HepG2 (cell line): ENCODE results near the gene FLYWCH1. TPM values are rescaled to one million over a fixed set of nuclear protein-coding genes. Genes with fewer than 3 reads are reported as not detected.

Experiments
- AKNA ChIP-seq: sonication (generic); formaldehyde crosslinking; IDR thresholded peaks from 2 replicates; pipeline ENCODE4 v1.4.0; 2020; ENCODE audit warnings: missing genetic modification reagents, borderline replicate concordance
- CCAR2 ChIP-seq: fragments of 200-400 bp; formaldehyde crosslinking; optimal IDR thresholded peaks from 2 replicates; pipeline ENCODE3; 2018; ENCODE audit warnings: low read depth, mild to moderate bottlenecking, low read length, moderate library complexity
- CEBPB ChIP-seq: IDR thresholded peaks from 2 replicates; pipeline ENCODE4 v1.6.1; 2011; ENCODE audit warnings: low read depth, low read length, improper control_type of control experiment, borderline replicate concordance
- IKZF1 ChIP-seq: fragments of 450-650 bp; IDR thresholded peaks from 2 replicates; pipeline ENCODE4 v1.7.1; 2016
- POLR2AphosphoS2 ChIP-seq: IDR thresholded peaks from 2 replicates; pipeline ENCODE4 v1.6.1; 2011; ENCODE audit warnings: low read depth, low read length, improper control_type of control experiment
- SMC3 ChIP-seq: IDR thresholded peaks from 2 replicates; pipeline ENCODE4 v1.6.1; 2011; ENCODE audit warnings: low read length, improper control_type of control experiment
- TRIM24 ChIP-seq: sonication (generic); formaldehyde crosslinking; IDR thresholded peaks from 2 replicates; pipeline ENCODE4 v1.8.0; 2022; ENCODE audit warnings: mild to moderate bottlenecking, missing genetic modification reagents
- ZFP62 ChIP-seq: sonication (generic); formaldehyde crosslinking; IDR thresholded peaks from 2 replicates; pipeline ENCODE4 v1.4.0; 2020; ENCODE audit warnings: missing genetic modification reagents
- ZNF10 ChIP-seq: sonication (generic); formaldehyde crosslinking; IDR thresholded peaks from 2 replicates; pipeline ENCODE4 v1.4.0; 2020; ENCODE audit warnings: mild to moderate bottlenecking, low read depth, missing genetic modification reagents, borderline replicate concordance
- ZNF343 ChIP-seq: sonication (generic); formaldehyde crosslinking; IDR thresholded peaks from 2 replicates; pipeline ENCODE4 v1.4.0; 2020; ENCODE audit warnings: mild to moderate bottlenecking, missing genetic modification reagents
- ZNF414 ChIP-seq: sonication (generic); formaldehyde crosslinking; IDR thresholded peaks from 2 replicates; pipeline ENCODE4 v1.5.0; 2020; ENCODE audit warnings: missing genetic modification reagents
- ZNF564 ChIP-seq: sonication (generic); formaldehyde crosslinking; IDR thresholded peaks from 2 replicates; pipeline ENCODE4 v1.8.1; 2023; ENCODE audit warnings: mild to moderate bottlenecking, missing genetic modification reagents
- ZNF713 ChIP-seq: sonication (generic); formaldehyde crosslinking; IDR thresholded peaks from 2 replicates; pipeline ENCODE4 v1.4.0; 2020; ENCODE audit warnings: mild to moderate bottlenecking, missing genetic modification reagents
- ZNF724P ChIP-seq: sonication (generic); formaldehyde crosslinking; IDR thresholded peaks from 2 replicates; pipeline ENCODE4 v1.8.0; 2022; ENCODE audit warnings: missing genetic modification reagents, borderline replicate concordance
- ZNF772 ChIP-seq: sonication (generic); formaldehyde crosslinking; IDR thresholded peaks from 2 replicates; pipeline ENCODE4 v1.5.0; 2020; ENCODE audit warnings: mild to moderate bottlenecking, missing genetic modification reagents
- polyA plus RNA-seq, 8 experiments: library from polyadenylated mRNA; depleted of rRNA in 3 of 8; stranded (reverse) in 7 of 8; unstranded in 1 of 8; fragments of >200 nt; fragmentation: Illumina TruSeq in 4 of 8; extraction: Trizol in 4 of 8; gene quantifications; 2 replicates each; pipeline versions ENCODE4 v1.2.1 to v1.2.3, GENCODE V29; 2011 to 2016; ENCODE audit warnings: low read depth in 4 of 8, missing spikeins in 1 of 8, mixed read lengths in 1 of 8; ENCODE audit not compliant: insufficient read depth in 1 of 8
- total RNA-seq, 5 experiments: library from RNA; depleted of rRNA; stranded (reverse); fragments of >200 nt; fragmentation: Illumina TruSeq; extraction: Trizol; gene quantifications; 2 replicates each; pipeline ENCODE4 v1.2.3, GENCODE V29; 2016; ENCODE audit warnings: low read depth in 1 of 5
- TF ChIP-seq, protein P1 (sequence below): IDR thresholded peaks from 2 replicates; pipeline ENCODE4 v1.4.0; 2020; ENCODE audit warnings: mild to moderate bottlenecking, missing genetic modification reagents
- TF ChIP-seq, protein P2 (sequence below): IDR thresholded peaks from 2 replicates; pipeline ENCODE4 v1.6.1; 2016; ENCODE audit warnings: mild to moderate bottlenecking

Gene FLYWCH1
- total and polyA plus RNA-seq, 2 of the 13 experiments (the other 11 are each of a cell fraction or from before 2014, with no cell fraction given): 7.3 to 12.4 TPM

DNA sequence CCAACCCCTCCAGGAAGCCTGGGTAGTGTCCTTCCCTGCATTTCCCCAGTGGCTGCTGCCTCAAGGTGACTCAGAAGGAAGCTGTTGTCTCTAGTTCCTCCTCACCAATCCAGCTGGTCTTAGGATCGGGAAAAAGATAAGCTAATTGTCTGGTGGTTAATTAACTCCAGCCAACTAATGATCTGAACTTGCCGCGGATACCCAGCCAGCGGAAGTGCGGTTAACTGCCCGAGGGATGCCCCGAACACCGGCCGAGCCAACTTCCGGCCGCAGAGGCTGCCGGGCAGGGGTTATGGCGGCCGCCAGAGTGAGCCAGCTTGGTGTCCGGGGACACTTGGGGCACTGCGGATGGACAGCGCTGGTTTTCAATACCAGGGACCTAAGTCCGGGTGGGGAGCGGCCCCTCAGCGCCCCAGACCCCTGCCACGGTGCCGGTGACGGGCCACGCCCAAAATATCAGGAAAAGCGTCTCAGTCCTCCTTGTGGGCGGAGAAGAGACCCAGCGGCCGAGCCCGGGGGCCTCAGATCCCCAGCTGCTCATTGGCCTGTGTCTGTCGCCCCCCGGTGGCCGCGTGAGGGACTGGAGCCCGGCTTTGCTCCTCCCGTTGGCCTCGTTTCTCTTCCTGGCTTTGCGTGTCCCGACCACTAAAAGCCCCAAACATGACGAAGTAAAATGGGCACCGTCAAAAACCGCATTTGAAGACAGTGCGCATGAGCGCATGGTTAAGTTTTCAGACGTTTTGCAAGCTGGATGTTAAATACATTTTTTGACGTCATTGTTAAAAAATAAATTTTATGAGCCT, 43.5 kb upstream of the FLYWCH1 start (continued):
- no peak for TF ChIP-seq ZNF713 (CRISPR knock-in tag)
- peak; percentile 96 for TF ChIP-seq ZNF772 (CRISPR knock-in tag)
- TF ChIP-seq ZNF724P (CRISPR knock-in tag): no peak
- 0 out of 2 replicates have a peak, but pooled peaks have one; percentile 30 for TF ChIP-seq ZNF343
- TF ChIP-seq SMC3: peak; percentile 44; the same call in 1 of the 2 replicates
- TF ChIP-seq AKNA: no peak
- no peak for TF ChIP-seq ZFP62 (CRISPR knock-in tag)
- 0 out of 2 replicates have a peak, but pooled peaks have one; percentile 60 for TF ChIP-seq ZNF564 (CRISPR knock-in tag)
- TF ChIP-seq TRIM24: no peak
- TF ChIP-seq POLR2AphosphoS2: no peak
- TF ChIP-seq CCAR2: no peak
- TF ChIP-seq IKZF1: no peak
- TF ChIP-seq, protein P1, sequence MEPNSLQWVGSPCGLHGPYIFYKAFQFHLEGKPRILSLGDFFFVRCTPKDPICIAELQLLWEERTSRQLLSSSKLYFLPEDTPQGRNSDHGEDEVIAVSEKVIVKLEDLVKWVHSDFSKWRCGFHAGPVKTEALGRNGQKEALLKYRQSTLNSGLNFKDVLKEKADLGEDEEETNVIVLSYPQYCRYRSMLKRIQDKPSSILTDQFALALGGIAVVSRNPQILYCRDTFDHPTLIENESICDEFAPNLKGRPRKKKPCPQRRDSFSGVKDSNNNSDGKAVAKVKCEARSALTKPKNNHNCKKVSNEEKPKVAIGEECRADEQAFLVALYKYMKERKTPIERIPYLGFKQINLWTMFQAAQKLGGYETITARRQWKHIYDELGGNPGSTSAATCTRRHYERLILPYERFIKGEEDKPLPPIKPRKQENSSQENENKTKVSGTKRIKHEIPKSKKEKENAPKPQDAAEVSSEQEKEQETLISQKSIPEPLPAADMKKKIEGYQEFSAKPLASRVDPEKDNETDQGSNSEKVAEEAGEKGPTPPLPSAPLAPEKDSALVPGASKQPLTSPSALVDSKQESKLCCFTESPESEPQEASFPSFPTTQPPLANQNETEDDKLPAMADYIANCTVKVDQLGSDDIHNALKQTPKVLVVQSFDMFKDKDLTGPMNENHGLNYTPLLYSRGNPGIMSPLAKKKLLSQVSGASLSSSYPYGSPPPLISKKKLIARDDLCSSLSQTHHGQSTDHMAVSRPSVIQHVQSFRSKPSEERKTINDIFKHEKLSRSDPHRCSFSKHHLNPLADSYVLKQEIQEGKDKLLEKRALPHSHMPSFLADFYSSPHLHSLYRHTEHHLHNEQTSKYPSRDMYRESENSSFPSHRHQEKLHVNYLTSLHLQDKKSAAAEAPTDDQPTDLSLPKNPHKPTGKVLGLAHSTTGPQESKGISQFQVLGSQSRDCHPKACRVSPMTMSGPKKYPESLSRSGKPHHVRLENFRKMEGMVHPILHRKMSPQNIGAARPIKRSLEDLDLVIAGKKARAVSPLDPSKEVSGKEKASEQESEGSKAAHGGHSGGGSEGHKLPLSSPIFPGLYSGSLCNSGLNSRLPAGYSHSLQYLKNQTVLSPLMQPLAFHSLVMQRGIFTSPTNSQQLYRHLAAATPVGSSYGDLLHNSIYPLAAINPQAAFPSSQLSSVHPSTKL (CRISPR knock-in tag): peak; percentile 78
- TF ChIP-seq ZNF414 (CRISPR knock-in tag): peak; percentile 74
- no peak for TF ChIP-seq CEBPB
- no peak for TF ChIP-seq ZNF10 (CRISPR knock-in tag)
- TF ChIP-seq, protein P2, sequence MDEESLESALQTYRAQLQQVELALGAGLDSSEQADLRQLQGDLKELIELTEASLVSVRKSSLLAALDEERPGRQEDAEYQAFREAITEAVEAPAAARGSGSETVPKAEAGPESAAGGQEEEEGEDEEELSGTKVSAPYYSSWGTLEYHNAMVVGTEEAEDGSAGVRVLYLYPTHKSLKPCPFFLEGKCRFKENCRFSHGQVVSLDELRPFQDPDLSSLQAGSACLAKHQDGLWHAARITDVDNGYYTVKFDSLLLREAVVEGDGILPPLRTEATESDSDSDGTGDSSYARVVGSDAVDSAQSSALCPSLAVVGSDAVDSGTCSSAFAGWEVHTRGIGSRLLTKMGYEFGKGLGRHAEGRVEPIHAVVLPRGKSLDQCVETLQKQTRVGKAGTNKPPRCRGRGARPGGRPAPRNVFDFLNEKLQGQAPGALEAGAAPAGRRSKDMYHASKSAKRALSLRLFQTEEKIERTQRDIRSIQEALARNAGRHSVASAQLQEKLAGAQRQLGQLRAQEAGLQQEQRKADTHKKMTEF (CRISPR knock-in tag): peak; percentile 82; the same call in 1 of the 2 replicates
